Measurements from ENCODE around the gene SLC22A14.
"Not testable (repeated sequence)": the region's sequence is repeated elsewhere in the genome, so short reads cannot be mapped to it uniquely, and the experiment has no call there.

The SLC22A14 gene

DNA sequence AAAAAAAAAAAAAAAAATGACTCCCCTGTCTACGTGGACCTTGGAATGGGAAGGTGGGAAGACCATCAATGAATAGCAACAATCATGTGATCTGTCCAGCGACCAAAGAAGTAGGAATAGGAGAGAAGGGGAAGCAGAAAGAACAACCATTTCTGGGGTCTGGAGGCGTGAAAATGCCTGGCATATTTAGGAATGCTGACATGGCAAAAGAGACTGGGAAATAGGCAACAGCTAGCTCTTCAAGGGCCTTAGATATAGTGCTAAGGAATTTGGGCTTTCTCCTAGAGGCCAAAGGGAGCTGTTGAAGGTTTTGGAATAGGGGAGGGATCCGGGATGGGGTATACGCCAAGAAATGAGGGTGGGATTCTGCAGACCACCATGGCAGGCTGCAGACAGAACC is 10.5 kb upstream of the SLC22A14 start:
- no peak for DNase-seq

DNA sequence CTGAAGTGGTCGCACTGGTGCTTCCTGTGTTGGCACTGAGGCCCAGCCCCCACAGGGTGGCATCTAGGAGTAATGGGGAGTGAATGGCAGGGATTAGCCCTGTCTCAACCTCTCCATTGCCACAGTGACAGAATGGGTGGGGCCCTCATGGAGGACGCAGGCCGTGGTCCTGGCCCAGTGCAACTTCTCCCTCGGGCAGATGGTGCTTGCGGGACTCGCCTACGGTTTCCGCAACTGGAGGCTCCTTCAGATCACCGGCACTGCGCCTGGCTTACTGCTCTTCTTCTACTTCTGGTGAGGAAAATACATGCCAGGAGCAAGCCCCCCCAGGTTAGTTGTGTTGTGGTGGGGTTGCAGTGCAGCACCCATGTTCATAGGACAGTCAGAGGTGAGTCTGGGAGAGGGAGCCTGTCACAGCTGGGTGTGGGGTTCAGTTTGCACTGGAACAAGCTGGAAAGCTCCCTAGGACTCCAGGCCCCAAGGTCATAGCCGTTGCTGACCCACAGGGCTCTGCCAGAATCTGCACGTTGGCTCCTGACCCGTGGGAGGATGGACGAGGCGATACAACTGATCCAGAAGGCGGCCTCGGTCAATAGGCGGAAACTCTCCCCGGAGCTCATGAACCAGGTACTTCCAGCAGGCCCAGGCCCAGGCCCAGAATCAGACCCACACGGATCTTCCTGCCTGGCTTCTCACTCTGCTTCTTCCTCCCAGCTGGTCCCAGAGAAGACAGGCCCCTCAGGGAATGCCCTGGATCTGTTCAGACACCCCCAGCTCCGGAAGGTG is 7.0 kb upstream of the SLC22A14 start:
- DNase-seq, result no peak

DNA sequence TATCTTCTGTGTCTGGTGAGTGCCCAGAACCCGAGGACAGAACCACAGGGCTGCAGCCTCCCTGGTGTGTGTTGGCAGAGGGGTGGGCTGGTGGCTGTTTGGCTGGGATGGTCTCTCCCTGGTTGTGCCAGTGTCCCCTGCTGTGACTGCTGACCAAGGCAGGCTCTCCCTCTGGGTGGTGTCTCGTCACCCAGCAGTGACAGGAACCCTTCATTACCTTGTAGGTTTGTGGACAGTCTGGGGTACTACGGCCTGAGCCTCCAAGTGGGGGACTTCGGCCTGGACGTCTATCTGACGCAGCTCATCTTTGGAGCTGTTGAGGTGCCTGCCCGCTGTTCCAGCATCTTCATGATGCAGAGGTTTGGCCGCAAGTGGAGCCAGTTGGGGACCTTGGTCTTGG is 6.4 kb upstream of the SLC22A14 start:
- DNase-seq, result no peak

DNA sequence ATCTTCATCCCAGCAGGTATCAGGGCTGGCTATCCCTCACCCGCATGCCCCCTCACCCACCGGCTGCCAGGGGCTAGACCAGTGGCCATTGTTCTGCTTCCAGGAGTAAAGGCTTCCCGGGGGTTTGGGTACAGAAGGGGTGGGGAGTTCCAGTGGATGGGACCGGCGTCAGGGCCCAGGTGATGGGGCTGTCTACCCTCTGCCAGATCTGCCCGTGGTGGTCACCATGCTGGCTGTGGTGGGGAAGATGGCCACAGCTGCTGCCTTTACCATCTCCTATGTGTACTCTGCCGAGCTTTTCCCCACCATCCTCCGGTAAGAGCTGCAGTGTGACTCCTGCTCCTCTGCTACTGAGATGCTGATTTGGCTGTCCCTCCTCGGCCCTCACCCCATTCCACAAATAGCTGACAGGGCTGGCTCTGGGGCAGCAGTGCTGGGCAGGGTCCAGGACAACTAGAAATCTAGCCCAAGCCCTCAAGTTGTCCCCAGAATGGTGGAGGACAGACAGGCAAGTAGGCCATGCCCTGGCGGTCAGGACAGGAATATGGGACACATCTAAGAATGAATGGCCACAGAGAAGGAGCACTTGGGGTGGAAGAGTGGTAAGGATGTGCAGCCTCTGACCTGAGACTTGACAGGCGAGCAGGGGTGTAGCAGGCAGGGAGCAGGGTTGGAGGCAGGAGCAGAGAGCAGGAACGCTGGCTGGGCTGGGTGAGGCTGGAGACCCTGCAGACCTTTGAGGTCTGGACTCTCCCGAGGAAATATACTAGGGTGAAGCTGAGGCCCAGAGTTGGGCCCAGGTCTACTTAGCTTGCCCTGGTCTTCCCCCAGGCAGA is 5.8 kb upstream of the SLC22A14 start:
- no peak for DNase-seq

DNA sequence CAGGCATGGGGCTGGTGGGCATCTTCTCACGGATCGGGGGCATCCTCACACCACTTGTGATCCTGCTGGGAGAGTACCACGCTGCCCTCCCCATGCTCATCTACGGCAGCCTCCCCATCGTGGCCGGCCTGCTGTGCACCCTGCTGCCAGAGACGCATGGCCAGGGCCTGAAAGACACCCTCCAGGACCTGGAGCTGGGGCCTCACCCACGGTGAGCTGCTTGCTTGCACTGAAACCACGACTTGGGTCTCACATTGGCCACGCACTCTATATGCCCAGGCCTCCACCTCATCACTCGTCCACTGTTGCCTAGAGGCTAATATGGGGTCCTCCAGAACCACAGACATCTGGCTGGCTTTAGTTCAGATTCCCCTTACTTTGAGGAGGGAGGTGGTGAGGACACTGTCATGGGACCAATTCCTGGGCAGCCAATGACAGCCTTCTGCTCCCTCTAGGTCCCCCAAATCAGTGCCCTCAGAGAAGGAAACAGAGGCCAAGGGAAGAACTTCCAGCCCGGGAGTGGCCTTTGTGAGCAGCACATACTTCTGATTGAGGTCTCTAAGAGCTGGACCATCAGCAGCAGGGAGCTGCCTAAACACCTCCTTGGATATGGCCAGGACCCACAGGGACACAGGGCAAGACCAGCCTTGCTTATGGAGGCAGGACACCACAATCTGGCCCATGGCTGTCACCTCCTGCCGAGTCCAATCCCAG is 5.0 kb upstream of the SLC22A14 start:
- no peak for DNase-seq

DNA sequence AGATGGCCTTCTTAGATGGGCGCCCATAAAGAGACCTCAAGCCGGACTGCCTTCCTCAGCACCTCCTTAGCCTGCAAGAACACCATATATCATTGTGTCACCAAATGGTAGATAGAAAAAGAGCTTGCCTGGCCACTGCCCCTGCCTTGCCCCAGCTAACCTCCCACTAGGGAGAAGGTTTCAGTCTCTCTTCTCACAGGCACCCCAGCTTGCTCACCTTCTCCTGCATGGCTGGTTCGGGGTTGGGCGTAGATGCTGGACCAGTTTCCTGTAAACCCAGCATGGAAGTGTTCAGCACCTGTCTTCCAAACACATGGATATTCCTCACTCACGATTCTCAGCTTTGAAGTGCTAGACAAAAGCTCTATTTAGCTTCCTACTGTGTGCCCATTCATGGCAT is 3.3 kb upstream of the SLC22A14 start:
- no peak for DNase-seq

DNA sequence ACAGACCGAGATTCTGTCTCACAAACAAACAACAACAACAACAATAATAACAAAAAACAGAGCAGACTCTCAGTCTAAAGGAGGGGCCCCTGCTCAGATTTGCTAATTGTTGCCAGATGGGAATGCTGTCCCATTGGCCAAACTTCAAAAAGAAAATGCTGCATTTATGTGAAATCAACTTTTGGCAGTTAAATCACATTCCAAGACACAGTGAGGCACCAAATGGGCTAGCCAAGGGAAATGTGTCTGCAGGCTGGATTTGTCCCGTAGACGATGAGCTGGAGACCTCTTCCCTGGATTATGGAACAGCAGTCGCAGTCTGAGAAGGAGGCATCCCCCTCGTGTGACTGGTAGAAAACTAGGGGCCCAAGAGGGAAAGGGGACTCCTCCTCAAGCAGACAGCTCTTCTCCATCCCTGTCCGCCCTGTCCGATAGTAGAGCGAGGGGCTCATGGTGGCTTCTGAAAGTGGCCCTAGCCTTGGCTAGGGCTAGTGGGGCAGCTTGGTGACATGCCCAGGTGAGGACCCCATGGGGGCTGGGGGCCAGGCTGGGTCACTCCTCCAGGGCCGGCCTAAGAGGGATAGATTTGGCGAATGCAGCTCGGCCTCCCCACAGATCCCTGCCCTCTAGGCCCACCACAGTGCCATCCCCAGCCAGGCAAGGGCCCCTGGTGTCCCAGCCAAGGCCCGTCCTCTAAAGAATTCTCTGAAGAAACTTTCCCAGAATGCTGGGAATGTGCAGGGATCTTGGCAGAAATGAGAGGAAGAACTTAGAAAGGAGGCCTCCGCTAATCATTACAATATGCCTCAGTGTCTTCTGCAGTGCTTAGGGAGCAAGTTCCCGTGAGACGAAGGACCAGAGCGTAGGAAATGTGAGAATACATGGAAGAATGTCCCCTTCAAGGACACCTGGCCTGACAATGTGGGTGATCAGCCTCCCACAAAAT is 2.0 kb downstream of the SLC22A14 start:
- DNase-seq, result peak in 1 of 2 experiments; percentile 1

DNA sequence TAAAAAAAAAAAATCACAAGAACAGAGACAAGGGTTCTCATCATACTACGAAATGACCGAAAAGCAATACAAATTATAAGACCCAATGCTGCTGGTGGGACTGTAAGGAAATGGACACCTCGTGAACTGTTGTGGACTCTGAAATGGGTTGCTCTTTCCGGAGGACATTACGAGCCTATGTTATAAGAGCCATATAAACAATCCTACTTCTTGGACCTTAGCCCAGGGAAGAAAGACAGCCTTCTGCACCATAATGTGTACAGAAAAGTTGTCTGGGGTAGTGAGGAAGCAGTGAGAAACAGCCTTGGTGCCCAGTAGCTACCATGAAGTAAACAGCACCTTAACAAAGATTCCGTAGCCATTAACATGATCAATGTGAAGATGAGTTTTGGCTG is 2.7 kb downstream of the SLC22A14 start:
- no peak for DNase-seq

DNA sequence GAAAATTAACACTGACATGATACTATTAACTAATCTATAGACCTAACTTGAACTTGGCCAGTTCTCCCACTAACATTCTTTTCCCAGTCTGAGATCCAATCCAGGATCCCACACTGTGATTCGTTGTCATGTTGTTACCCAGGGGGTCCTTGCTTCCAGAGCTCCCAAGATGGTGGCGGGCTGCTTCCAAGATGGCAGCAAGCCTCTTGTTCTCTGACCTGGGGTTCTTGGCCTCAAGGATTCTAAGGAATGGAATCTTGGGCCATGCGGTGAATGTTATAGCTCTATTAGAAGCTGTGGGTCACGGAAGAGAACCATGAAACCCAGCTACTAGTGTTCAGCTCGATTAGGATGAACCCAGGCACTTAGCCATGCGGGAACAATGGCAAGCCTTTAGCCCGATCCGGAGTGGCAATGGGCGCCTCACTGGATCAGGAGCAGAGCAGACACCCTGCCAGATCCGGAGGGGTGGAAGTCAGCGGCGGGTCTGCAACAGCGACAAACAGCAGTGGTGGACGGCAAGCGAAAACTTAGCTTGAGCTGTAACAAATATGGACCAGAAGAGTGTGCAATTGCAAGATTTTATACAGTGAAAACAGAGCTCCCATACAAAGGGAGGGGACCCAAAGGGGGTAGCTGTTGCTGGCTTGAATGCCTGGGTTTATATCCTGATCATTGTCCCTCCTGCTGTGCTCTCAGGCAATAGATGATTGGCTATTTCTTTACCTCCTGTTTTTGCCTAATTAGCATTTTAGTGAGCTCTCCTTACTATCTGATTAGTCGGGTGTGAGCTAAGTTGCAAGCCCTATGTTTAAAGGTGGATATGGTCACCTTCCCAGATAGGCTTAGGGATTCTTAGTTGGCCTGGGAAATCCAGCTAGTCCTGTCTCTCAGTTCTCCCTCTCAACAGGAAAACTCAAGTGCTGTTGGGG is 7.5 kb downstream of the SLC22A14 start:
- DNase-seq, result not testable (repeated sequence)

DNA sequence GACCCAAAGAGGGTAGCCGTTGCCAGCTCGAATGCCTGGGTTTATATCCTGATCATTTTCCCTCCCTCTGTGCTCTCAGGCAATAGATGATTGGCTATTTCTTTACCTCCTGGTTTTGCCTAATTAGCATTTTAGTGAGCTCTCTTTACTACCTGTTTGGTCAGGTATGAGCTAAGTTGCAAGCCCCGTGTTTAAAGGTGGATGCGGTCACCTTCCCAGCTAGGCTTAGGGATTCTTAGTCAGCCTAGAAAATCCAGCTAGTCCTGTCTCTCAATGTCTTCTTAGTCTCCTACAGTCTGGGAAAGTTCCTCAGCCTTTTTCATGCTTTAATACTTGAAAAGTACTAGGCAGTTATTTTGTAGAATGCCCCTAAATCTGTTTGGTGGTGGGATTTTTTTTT is 15.0 kb downstream of the SLC22A14 start:
- not testable (repeated sequence) for DNase-seq

DNA sequence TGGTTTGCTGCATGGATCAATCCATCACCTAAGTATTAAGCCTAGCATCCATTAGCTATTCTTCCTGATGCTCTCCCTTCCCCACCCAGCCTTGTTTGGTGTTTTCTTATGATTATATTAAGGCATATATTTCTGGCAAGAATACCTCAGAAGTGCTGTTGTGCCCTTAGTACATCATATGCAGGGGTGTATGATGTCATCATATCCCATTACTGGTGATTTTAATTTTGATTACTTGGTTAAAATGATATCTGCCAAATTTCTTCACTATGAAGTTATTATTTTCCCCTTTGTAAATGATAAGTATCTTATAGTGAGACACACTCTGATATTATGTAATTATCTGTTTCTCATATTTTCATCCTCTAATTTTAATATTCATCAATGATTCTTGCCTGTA is 15.4 kb downstream of the SLC22A14 start:
- no peak for DNase-seq

DNA sequence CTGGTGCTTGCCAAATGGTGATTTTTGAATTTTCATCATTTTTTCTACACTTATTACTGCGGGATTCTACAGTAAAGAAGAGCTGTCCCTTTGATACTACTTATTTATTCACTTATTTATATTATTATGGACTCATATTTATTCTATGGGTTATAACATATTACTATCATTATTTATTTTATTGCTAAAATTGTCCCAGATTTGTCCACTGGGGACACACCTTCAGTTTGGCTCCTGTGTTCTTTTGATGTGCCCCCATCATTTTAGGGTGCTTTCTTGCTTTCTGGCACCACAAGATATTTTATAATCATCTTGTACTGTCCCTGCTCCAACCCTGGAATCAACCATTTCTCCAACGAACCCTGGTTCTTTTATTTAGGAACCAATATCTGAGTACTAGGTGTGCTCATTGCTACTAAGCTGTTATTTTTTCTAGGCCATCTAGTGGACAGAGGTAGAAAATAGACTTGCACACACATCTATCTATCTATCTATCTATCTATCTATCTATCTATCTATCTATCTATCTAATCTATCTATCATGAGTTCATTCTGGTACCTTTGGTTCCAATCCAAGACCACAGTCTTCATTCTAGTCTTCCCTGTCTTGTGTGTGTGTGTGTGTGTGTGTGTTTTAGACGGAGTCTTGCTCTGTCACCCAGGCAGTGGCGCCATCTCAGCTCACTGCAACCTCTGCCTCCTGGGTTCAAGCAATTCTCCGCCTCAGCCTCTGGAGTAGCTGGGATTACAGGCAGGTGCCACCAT is 16.0 kb downstream of the SLC22A14 start:
- no peak for DNase-seq

DNA sequence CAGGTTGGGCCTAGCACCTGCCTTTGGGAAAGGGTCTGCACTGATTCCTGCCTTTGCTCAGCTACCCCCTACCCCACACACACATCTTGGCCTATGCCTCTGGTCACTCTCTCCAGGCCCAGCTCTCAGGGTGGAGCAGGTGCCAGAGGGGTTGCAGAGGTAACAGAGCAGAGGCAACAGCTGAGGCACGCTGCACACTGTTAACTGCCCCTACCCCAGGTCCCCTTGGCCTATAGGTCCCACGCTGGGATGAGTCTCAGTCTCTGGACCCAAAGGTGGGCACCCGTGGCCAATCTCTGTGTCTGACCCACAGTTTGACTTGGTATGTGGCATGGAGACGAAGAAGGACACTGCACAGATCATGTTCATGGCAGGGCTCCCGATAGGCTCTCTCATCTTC is 24.8 kb downstream of the SLC22A14 start:
- no peak for DNase-seq

DNA sequence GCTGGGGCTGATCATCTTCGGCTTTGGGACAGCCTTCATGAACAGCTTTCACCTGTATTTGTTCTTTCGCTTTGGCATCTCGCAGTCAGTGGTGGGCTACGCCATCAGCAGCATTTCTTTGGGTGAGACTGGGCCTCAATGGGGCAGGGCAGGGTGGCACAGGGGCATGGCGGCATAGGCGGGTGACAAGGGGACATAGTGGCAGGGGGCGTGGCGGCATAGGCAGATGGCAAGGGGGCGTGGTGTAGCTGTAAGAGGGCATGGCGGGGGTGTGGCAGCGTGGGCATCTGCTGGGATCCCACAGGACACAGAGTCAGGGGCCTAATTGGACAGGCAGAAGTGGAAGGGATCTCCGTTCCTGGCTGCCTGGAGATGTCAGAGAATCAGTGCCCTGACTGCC is 25.5 kb downstream of the SLC22A14 start:
- no peak for DNase-seq

DNA sequence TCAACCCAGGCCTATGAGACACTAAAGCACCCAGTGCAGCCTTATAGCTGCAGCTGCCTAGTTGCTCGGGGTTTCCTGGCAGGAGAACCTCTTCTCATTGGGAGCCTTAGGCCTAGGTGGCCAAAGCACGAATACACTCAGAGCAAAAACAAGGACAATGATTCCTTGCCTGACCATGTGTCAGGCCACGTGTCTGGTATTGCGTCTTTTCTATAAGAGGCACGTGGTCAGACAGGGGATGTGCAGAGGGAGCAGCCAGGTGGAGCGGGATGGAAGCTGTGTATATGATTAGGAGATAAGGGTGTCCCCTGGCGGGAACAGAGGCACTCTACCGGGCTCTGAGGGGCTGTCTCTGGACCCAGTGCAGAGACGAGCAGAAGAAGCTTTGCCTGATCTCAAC is 26.4 kb downstream of the SLC22A14 start:
- no peak for DNase-seq

DNA sequence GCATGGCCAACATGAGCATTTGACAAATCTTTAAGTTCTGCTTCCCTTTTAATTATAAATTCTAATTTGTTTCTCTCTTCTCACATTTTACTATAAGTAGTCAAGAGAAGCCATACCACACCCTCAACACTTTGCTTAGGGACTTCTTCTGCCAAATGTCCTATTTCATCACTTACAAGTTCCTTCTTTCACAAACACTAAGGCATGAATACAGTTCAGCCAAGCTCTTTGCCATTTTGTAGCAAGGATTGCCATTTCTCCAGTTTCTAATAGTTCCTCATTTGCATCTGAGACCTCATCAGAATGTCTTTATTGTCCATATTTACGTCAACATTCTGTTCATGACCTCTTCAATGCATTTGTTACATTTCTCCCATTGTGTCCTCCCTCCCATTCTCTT is 29.4 kb downstream of the SLC22A14 start:
- no peak for DNase-seq

DNA sequence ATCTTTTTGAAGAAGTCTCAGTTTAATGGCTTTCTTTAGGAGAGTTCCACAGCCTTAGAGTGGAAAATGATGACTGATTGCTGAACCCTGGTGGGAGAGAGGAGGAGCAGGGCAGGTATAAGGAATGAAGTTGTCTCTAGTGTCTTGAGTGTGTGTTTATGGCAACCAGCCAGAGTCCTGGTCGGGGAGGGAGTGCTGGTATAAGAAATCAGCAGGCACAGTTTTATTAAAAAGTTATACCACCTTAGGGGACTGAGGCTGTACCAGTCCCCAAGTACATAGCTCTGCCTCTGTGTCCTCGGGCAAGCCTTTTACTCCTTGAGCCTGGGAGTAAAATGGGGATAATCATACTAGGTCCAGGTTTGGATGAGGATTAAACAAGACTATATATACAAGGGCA is 29.8 kb downstream of the SLC22A14 start:
- no peak for DNase-seq

DNA sequence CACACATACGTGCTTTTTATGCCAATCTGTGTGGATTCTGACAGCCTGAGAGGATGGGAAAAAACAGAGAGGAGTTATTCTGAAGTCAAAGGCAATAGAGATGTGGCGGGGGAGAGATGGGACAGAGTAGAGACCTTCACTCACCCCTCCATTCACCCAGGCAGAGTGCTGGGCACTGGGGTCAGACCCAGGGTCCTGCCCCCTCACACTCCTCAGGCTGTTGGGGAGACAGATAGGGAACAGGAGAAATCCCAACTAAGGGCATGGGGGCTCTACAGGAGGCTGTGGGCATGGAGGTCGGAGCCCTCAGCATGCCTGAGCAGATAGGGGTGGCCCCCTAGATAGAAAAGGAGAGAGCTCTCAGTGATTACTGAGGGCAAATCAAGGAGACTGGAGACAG is 30.3 kb downstream of the SLC22A14 start:
- DNase-seq, result no peak

DNA sequence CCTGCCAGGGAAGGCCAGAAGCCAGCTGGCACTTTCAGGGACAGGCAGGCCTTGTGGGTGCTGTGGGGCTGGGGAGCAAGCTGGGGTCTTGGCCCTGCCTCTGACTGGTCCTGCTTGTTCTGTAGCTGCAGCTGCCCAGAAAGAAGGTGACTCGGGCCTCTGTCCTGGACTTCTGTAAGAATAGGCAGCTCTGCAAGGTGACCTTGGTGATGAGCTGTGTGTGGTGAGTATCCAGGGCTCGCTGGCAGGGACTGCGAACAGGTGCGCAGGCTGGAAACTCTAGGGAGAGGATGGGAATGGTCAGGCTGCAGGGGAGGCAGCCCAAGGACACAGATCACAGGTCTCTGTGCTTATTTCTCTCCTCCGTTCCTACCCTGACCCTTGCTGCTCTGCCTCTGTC is 31.2 kb downstream of the SLC22A14 start:
- no peak for DNase-seq

DNA sequence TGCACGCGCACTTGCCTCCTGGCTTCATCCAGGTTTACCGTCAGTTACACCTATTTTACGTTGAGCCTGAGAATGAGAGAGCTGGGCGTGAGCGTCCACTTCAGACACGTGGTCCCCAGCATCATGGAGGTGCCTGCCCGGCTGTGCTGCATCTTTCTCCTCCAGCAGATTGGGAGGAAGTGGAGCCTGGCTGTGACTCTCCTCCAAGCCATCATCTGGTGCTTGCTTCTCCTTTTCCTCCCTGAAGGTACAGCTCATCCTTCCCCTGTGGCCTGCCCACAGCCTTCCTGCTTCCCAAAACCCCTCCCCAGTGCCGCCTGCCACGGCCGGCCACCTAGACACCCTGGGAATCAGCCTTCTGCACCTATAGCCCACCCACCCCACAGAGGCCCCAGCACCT is 31.6 kb downstream of the SLC22A14 start:
- DNase-seq, result no peak
